NCI-H2227 treated with DMSO at 0.1 percent for 48 hours (cell line): ENCODE data around the gene CTF1.
"Not testable (repeated sequence)": the region's sequence is repeated elsewhere in the genome, so short reads cannot be mapped to it uniquely, and the experiment has no call there.

ENCODE experiments used
- DNase-seq: peaks from one replicate; lab custom pipeline; 2025; lab: John Stamatoyannopoulos, UW

CTF1 gene

DNA sequence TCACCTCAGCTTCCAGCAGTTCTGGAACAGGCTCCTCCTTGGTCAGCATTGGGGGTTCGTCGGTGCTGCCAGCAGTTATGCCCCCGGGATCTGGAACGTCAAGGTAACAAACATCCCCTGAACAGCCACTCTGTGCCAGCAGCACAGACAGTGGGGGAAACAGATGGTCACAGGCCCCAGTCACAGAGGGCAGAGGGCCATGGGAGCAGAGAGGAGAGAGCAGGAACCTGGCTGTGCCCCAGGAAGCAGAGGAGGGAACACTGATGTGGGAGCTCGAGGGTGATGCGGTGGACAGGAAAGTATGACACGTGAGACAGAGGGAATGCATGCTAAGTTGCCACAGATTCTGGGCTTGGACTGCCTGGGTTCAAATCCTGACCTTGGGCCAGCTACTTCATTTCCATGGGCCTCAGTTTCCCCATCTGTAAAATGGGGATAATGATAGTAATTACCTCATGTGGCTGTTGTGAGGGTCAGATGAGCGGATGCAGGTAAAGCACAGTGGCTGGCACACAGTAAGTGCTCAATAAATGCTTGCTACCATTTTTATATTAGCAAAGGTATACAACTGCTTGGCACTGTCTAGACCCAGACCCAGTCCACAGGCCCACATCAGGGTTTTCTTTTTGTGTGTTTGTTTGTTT is 7.4 kb upstream of the CTF1 start:
- DNase-seq: no peak

DNA sequence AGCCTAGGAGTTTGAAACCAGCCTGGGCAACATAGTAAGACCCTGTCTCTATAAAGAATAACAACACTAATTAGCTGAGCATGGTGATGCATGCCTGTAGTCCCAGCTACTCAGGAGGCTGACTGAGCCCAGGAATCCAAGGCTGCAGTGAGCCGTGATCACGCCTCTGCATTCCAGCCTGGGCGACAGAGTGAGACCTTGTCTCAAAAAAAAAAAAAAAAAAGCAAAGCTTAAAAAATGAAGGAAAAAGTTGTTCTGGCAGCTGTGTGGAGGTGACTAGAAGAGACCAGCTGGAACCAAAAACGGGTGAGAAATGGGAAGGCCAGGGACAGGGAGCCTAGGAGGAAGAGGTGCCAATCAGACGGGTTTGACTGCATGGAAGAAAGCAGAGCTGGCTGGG is 6.7 kb upstream of the CTF1 start:
- DNase-seq: no peak

DNA sequence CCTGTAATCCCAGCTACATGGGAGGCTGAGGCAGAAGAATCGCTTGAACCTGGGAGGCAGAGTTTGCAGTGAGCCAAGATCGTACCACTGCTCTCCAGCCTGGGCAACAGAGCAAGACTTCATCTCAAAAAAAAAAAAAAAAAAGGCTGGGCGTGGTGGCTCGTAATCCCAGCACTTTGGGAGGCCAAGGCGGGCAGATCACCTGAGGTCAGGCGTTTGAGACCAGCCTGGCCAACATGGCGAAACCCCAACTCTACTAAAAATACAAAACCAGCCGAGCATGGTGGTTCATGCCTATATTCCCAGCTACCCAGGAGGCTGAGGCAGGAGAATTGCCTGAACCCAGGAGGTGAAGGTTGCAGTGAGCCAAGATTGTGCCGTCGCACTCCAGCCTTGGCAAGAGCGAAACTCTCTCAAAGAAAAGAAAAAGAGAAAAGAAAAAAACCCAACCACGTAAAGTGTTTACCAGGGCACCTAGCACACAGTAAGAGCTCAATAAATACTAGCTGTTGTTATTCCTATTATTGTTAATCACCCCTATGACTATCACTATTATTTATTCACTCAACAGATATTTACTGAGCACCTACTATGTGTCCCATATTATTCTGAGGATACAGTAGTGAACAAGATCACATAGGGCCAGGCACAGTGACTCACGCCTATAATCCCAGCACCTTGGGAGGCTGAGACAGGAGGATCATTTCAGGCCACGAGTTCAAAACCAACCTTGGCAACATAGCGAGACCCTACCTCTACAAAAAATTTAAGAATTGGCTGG is 5.2 kb upstream of the CTF1 start:
- not testable (repeated sequence) for DNase-seq

DNA sequence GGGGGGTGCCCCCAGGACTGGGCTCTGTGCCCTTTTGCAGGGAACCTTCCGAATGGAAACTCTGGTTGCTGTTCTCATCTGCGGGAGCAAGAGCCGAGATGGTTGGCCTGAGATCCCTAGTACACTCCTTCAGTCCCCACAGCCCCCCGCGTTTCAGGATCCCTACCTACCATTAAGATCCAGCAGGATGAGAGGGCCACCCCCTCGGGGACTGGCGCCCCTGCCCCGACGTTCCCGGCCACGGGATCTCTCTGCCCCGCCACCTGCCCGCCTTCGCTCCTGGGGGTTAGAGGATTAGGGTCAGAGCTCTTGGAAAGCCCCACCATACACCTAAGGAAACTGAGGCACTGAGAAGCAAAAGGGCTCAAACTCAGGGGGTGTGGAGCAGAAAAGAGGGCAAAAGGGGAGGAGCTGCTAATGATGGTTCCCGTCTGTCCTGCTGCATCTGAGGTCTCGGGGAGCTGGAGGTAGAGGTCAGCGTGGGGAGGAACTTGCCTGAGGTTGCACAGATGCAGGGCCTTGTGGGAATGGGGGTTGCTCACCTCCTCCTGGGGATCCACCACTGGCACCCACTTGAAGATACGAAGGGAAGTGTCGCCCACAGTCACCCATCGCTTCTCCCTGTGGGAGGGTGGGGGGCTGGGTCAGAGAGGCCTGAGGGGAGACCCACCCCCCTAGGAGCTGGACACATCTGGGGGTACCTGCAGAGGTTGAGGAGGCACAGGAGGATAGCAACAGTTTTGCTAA is 3.6 kb upstream of the CTF1 start:
- DNase-seq: no peak

DNA sequence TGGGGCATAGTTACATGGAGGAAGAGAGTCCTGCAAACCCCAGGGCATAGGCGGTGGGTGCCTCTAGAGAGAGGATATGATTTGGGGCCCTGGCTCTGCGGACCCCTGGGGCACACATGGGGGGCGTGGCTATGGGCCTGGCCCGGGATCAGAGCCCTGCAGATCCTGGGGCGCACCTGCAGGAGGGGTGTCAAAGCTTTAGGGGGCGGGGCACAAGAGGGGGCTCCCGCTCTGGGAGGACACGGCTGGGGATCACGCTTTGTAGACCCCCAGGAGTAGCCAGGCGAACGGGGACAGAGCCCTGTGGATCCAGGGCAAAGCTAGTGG is 3.0 kb upstream of the CTF1 start:
- DNase-seq: no peak

GRCh38 chr16:30893744-30894539 is 2.5 kb upstream of the CTF1 start, which contains the start of gene BCL7C:
TSS of gene BCL7C (minus strand) at chr16:30894077. CDS start at chr16:30893944, 133 bp downstream.
- DNase-seq: peak; percentile 81

DNA sequence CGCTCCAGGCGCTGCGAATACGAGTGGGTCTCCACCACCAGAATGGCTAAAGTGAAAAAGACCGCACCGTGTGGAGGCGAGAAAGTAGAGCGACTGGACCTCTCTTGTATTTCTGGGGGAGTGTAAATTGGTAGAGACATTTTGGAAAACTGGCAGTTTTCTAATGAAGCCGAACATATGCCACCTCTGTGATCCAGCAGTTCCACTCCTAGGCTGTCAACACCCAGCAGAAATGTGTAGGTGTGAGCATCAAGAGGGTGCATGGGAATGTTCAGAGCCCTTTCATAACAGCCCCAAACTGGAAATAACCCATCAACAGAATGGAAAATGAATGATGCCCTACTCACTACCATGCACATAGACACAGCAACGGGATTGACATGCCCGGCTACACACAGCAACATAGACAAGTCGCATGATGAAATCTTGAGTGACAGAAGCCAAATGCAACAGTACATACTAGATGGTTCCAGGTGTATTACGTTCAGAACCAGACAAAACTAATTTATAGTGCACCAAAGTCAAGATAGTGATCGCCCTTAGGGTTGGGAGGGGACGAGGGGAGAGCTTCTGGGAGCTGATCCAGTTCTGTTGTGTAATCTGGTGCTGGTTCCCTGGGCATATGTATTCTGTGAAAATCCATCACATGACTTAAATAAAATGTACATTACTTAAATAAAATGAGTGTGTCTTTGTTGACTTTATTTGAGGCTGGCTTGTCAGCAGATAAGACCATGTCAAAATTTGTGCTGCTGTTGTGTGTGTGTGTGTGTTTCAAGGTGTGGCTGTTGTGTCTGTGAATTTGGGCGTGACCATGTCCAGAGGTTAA is 1.7 kb upstream of the CTF1 start:
- DNase-seq: no peak

DNA sequence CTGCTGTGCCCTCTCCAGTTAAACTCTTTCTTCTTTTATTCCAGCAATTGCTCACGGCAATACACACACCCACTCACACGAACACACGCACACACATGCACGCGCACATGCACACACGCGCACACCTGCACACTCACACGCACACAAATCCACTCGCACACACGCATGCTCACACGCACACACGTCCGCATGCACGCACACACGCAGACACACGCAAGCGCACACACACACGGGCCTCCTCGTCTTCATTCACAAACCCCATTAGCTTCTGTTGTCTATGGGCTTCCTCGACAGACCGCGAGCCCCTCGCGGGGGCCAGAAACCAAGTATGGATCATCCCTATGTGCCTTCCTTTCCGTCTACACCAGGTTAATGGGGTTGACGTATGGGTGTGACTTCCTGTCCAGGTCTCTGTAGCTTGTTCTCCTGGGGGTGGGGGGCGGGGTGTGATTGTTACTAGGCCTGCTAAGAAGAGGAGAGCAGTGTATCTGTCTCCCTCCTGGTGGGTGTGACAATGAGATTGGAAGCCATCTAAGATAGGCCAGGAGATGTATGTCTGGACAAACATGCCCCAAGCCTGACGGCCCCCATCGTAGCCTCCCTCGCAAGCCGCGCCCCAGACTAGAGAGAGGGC is 670 bp upstream of the CTF1 start:
- no peak for DNase-seq

GRCh38 chr16:30896889-30897733 is 697 bp downstream of the CTF1 start:
- DNase-seq: peak; percentile 77

DNA sequence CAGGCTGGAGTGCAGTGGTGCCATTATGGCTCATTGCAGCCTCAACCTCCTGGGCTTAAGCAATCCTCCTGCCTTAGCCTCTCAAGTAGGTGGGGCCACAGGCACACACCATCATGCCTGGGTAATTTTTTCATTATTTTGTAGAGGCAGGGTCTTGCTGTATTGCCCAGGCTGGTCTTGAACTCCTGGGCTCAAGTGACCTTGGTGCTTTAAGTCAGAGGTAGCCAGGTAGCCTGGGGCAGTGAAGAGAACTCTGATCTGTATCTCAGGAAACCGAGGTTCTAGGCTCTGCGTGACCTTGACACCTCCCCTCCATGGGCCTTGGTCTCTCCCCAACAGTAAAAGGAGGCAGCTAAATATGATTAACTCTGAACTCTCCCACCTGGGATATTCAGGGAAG is 3.4 kb downstream of the CTF1 start:
- no peak for DNase-seq

- DNase-seq: no peak
Observed at GRCh38 chr16:30900588-30900987, 4.2 kb downstream of the CTF1 start.

- no peak for DNase-seq
Observed at GRCh38 chr16:30901201-30902028, 5.0 kb downstream of the CTF1 start.

DNA sequence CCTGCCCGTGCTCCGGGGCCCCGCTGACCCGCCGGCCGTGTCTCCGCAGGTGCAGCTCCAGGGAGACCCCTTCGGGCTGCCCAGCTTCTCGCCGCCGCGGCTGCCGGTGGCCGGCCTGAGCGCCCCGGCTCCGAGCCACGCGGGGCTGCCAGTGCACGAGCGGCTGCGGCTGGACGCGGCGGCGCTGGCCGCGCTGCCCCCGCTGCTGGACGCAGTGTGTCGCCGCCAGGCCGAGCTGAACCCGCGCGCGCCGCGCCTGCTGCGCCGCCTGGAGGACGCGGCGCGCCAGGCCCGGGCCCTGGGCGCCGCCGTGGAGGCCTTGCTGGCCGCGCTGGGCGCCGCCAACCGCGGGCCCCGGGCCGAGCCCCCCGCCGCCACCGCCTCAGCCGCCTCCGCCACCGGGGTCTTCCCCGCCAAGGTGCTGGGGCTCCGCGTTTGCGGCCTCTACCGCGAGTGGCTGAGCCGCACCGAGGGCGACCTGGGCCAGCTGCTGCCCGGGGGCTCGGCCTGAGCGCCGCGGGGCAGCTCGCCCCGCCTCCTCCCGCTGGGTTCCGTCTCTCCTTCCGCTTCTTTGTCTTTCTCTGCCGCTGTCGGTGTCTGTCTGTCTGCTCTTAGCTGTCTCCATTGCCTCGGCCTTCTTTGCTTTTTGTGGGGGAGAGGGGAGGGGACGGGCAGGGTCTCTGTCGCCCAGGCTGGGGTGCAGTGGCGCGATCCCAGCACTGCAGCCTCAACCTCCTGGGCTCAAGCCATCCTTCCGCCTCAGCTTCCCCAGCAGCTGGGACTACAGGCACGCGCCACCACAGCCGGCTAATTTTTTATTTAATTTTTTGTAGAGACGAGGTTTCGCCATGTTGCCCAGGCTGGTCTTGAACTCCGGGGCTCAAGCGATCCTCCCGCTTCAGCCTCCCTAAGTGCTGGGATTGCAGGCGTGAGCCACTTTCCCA is 5.9 kb downstream of the CTF1 start:
- DNase-seq: no peak

- DNase-seq: no peak
Observed at GRCh38 chr16:30903002-30903401, 6.6 kb downstream of the CTF1 start.

DNA sequence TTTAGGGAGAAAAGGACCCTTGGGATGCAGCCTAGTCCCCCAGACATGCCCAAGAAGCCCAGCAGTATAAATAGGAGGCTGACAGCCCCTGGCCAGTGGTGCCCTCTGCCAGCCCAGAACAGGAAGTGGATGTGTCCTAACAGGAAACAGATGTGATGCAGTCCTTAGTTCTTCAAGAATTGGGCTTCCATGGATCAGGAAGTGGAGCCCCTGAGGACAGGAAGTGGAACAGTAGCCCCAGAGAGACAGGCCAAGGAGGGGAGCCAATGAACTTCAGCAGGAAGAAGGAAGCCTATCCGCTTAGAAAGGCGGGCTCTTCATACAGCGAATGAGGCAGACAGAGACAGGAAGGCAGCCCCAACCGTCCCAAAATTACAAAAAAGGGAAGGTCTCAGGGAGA is 7.2 kb downstream of the CTF1 start:
- DNase-seq: no peak

DNA sequence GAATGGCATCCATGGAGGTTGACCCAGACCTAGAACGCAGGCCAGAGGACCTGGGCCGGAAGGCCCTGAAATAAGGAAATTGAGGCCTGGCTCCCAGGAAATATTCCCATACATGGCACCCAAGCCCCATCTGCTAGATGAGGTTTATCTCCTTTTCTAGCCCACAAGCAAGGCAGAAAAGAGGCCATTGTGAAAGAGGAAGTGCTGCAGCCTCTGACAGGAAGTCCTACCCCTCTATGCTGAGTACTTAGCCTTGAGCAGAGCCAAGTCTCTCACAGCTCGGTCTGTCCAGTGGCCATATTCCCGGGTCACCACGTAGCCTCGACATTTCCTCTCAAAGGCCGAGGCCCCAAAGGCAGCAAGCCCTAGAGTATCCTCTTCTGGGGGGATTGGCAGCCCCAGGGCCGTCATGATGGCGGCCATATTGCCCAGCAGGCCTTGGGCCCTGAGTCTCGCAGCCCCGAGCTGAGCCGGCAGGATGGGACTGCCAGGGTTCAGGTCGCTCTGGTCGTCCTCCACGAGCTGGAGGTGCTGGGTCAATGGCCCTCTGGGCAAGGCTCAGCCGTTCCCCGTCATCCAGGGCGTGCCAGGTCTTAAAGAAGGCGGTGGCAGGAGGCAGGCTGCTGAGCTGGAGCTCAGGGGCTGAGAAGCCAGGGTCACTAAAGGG is 7.8 kb downstream of the CTF1 start:
- no peak for DNase-seq

- DNase-seq: no peak
Observed at GRCh38 chr16:30907064-30907463, 10.7 kb downstream of the CTF1 start.
